Activated naive CD8-positive, alpha-beta T cell treated with anti-CD3 and anti-CD28 coated beads for 36 hours (primary cell): Measurements from ENCODE around the gene HOXC10. TPM values are rescaled to one million over a fixed set of nuclear protein-coding genes. Genes with fewer than 3 reads are reported as not detected.
A peak's percentile ranks its signal among the peaks of the same experiment; 100 is the strongest.

ENCODE experiments used
- DNase-seq: peaks from one replicate; pipeline ENCODE4 v3.0.0; 2021
- H3K27ac Mint-ChIP-seq: one replicate; pipeline ENCODE4 v1.8.0; 2022; ENCODE audit warnings: mild to moderate bottlenecking, moderate library complexity, mixed read lengths
- H3K27me3 Mint-ChIP-seq: one replicate; pipeline ENCODE4 v1.8.0; 2022; ENCODE audit warnings: mild to moderate bottlenecking, mixed read lengths
- H3K36me3 Mint-ChIP-seq: one replicate; pipeline ENCODE4 v1.8.0; 2021; ENCODE audit warnings: mild to moderate bottlenecking, mixed read lengths
- H3K4me1 Mint-ChIP-seq: one replicate; pipeline ENCODE4 v1.8.0; 2021; ENCODE audit warnings: mixed read lengths
- H3K4me3 Mint-ChIP-seq: one replicate; pipeline ENCODE4 v1.8.0; 2022; ENCODE audit warnings: mild to moderate bottlenecking, moderate library complexity, mixed read lengths
- H3K9me3 Mint-ChIP-seq: one replicate; pipeline ENCODE4 v1.8.0; 2022; ENCODE audit warnings: mixed read lengths
- total RNA-seq, 2 experiments: library from RNA; stranded (reverse); gene quantifications; one replicate each; pipeline ENCODE4 v1.2.3, GENCODE V29; 2021

Gene HOXC10
- total RNA-seq, 2 experiments from 2014 or later, result not detected

GRCh38 chr12:53947743-53948142 is 37.2 kb upstream of the HOXC10 start:
- Mint-ChIP-seq H3K27ac (no peak overlapping the region), H3K4me1 (peaks cover 4% of the 10 kb centered on the region), H3K9me3 (no peaks in the 10 kb centered on the region), H3K27me3 (peaks cover 97% of the 10 kb centered on the region), H3K36me3 (no peaks in the 10 kb centered on the region), H3K4me3 (no peak overlapping the region)
- DNase-seq, result no peak

GRCh38 chr12:53948650-53949593 is 36.0 kb upstream of the HOXC10 start:
- Mint-ChIP-seq H3K27ac (no peak overlapping the region), H3K4me3 (no peak overlapping the region), H3K36me3 (no peaks in the 10 kb centered on the region), H3K9me3 (no peaks in the 10 kb centered on the region), H3K27me3 (peaks cover 98% of the 10 kb centered on the region), H3K4me1 (peaks cover 9% of the 10 kb centered on the region)
- DNase-seq, result no peak

GRCh38 chr12:53949631-53950436 is 35.1 kb upstream of the HOXC10 start:
- no peaks in the 10 kb centered on the region for H3K9me3 Mint-ChIP-seq
- DNase-seq, result no peak
- H3K36me3 Mint-ChIP-seq, result no peaks in the 10 kb centered on the region
- peaks cover 98% of the 10 kb centered on the region for H3K27me3 Mint-ChIP-seq
- H3K27ac Mint-ChIP-seq, result no peak overlapping the region
- no peak overlapping the region for H3K4me3 Mint-ChIP-seq
- peaks cover 12% of the 10 kb centered on the region for H3K4me1 Mint-ChIP-seq

GRCh38 chr12:53950437-53950773 is 34.5 kb upstream of the HOXC10 start:
- Mint-ChIP-seq H3K4me1 (peaks cover 12% of the 10 kb centered on the region), H3K27me3 (peaks cover 97% of the 10 kb centered on the region), H3K4me3 (no peak overlapping the region), H3K27ac (no peak overlapping the region), H3K36me3 (no peaks in the 10 kb centered on the region), H3K9me3 (no peaks in the 10 kb centered on the region)
- no peak for DNase-seq

GRCh38 chr12:53950789-53951576 is 34.0 kb upstream of the HOXC10 start:
- DNase-seq, result no peak
- H3K27me3 Mint-ChIP-seq, result peaks cover 97% of the 10 kb centered on the region
- H3K9me3 Mint-ChIP-seq, result peaks cover 1% of the 10 kb centered on the region
- peaks cover 14% of the 10 kb centered on the region for H3K4me1 Mint-ChIP-seq
- no peak overlapping the region for H3K27ac Mint-ChIP-seq
- H3K4me3 Mint-ChIP-seq, result no peak overlapping the region
- H3K36me3 Mint-ChIP-seq, result no peaks in the 10 kb centered on the region

DNA sequence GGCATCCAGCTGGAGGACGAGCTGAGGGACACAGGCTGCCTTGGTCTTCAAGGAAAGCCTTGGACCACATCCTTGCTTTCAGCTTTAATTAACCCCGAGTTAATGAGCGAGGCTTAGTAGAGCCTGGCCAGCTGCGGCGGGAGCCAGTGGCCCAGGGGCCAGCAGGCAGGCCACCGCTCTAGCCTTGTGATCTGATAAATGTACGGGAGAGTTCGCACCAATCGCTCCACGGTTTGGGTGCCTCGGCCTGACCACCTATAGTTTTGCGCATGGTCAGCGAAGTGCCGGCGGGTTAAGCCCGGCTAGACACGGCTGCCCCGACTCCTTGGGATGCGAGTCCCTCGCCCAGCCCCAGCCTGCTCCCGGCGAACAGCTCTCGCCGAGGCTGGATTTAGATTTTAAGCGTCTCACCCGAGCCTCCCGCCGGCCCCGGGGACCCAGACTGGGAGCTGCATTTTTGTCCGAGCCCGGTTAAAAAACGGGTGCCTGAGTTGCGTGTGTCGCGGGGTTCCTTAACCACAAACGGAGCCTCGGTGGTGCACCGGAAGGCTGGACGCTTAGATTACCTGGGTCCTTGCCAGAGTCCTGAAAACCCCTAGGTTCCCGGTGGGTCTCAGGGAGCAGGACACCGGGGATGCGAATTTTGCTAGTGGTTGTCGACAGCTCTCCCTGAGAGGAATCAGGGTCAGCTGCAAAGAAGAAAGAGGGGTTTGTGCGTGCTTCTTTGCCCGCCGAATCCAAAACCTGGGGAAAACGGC is 33.2 kb upstream of the HOXC10 start:
- peak overlapping the region; percentile 69 for H3K27ac Mint-ChIP-seq
- H3K36me3 Mint-ChIP-seq, result no peaks in the 10 kb centered on the region
- peaks cover 18% of the 10 kb centered on the region for H3K4me1 Mint-ChIP-seq
- H3K4me3 Mint-ChIP-seq, result no peak overlapping the region
- no peak for DNase-seq
- peaks cover 97% of the 10 kb centered on the region for H3K27me3 Mint-ChIP-seq
- peaks cover 1% of the 10 kb centered on the region for H3K9me3 Mint-ChIP-seq

- Mint-ChIP-seq H3K27me3 (peaks cover 97% of the 10 kb centered on the region), H3K36me3 (no peaks in the 10 kb centered on the region), H3K4me3 (no peak overlapping the region), H3K4me1 (peaks cover 22% of the 10 kb centered on the region), H3K9me3 (peaks cover 1% of the 10 kb centered on the region), H3K27ac (peak overlapping the region; percentile 54)
- no peak for DNase-seq
These were observed 32.6 kb upstream of the HOXC10 start for GRCh38 chr12:53952335-53952694.

- Mint-ChIP-seq H3K4me3 (no peak overlapping the region), H3K4me1 (peaks cover 22% of the 10 kb centered on the region), H3K36me3 (no peaks in the 10 kb centered on the region), H3K9me3 (peaks cover 1% of the 10 kb centered on the region), H3K27me3 (peaks cover 97% of the 10 kb centered on the region), H3K27ac (no peak overlapping the region)
- no peak for DNase-seq
These were observed 31.8 kb upstream of the HOXC10 start for GRCh38 chr12:53952871-53953734.

DNA sequence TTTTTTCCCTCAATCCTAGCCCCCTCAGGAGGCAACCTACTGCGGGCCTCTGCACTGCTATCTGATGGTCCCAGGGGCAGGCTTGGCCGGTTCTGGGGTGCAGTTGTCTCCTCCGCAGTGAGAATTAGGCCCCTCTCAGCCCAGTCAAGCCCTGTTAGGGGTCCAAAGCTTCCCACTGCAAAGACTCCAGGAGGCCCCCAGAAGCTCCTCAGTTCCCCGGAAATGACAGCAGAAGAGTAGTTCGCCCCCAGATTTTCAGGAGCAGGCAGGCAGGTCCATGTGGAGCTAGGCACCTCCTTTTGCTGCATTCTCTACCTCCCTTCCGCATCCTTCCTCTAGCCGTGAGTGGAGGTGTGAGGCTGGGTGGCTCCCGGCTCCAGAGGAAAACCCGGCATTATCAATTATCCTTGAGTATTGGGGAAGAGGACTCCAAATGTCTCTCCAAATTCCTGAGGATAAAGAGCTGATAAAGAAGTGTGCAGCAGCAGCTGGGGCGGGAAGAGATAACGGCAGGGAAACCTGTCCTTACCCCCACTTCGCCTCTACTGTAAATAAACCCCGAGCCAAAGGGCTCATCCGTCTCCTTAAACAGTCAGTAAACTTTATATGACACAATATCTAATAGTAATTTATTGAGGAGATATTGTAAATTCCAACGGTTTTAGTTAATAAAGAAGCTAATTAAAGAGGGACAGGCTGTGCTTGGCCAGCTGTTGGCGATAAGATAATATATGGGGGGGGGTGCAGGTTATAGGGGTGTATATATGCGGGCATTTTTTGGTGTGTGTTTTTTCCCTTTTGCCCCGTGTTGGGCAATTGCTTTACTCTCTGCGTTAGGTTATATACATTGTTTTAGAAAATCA is 30.9 kb upstream of the HOXC10 start:
- Mint-ChIP-seq H3K4me1 (peaks cover 22% of the 10 kb centered on the region), H3K36me3 (no peaks in the 10 kb centered on the region), H3K27me3 (peaks cover 97% of the 10 kb centered on the region), H3K4me3 (no peak overlapping the region), H3K27ac (no peak overlapping the region), H3K9me3 (peaks cover 1% of the 10 kb centered on the region)
- no peak for DNase-seq

DNA sequence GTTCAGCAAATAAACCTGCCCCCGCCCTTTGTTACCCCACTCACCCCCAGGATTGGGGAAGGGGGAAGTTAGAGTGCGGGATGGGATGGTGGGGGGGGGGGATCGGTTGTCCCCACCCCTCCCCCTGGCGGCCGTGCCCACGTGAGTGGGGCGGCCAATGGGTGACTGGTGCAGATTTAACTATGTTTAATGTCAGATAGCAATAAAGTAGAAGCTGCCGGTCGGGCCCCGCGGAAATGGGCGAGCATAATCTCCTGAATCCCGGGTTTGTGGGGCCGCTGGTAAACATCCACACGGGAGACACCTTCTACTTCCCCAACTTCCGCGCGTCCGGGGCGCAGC is 30.3 kb upstream of the HOXC10 start, which contains the start of gene HOXC12:
Gene HOXC12 (plus strand): TSS at position 210 of the 342 bp plus-strand sequence. CDS start 27 bp downstream, at position 237.
- H3K27ac Mint-ChIP-seq, result no peak within 1 kb of the TSS
- peaks cover 1% of the 10 kb centered on the region for H3K9me3 Mint-ChIP-seq
- no peak for DNase-seq
- H3K4me3 Mint-ChIP-seq, result no peak within 1 kb of the TSS
- peaks cover 97% of the 10 kb centered on the region for H3K27me3 Mint-ChIP-seq
- H3K4me1 Mint-ChIP-seq, result peaks cover 22% of the 10 kb centered on the region
- no peaks in the 10 kb centered on the region for H3K36me3 Mint-ChIP-seq

DNA sequence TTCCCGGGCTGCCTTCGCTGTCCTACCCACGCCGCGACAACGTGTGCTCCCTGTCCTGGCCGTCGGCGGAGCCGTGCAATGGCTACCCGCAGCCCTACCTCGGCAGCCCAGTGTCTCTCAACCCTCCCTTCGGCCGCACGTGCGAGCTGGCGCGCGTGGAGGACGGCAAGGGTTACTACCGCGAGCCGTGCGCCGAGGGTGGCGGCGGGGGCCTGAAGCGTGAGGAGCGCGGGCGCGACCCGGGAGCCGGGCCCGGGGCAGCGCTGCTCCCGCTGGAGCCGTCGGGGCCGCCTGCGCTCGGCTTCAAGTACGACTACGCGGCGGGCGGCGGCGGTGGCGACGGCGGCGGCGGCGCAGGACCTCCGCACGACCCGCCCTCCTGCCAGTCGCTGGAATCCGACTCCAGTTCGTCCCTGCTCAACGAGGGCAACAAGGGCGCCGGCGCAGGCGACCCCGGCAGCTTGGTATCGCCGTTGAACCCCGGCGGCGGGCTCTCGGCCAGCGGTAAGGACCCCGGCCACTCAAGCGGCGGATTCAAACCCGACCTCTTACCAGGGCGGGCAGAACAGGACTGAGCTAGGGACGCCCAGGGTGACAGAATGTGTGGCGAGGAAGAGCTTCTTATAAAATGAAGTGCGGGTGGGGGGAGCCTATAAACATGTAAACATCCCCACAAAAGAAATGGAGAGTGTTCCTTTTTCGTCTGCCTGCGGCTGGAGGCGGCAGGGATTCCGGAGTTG is 29.7 kb upstream of the HOXC10 start:
- DNase-seq, result no peak
- H3K9me3 Mint-ChIP-seq, result peaks cover 1% of the 10 kb centered on the region
- no peak overlapping the region for H3K4me3 Mint-ChIP-seq
- H3K27ac Mint-ChIP-seq, result no peak overlapping the region
- H3K27me3 Mint-ChIP-seq, result peaks cover 97% of the 10 kb centered on the region
- no peaks in the 10 kb centered on the region for H3K36me3 Mint-ChIP-seq
- peaks cover 22% of the 10 kb centered on the region for H3K4me1 Mint-ChIP-seq

DNA sequence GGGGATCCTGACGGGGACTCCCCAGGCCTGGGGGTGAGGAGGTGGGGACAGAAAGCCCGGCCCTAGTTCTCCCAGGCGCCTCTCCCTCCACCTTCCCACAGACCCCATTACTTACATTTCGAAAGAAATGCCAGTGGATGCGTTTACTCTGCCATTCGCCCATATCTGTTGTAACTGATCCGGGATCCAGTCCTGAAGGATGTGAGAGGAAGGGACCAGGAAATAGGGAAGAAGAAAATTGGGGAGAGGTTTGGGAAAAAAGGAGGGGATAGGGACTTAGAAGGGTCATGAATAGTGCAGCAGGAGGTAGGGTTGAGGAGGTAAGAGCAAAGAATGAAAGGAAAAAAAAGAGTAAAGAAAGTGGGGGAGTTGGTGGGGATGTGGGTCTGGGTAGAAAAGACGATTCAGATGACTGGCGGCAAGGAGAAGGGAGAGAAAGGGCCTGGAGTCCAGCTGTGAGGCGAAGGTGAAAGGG is 29.1 kb upstream of the HOXC10 start:
- peaks cover 97% of the 10 kb centered on the region for H3K27me3 Mint-ChIP-seq
- no peaks in the 10 kb centered on the region for H3K36me3 Mint-ChIP-seq
- H3K4me3 Mint-ChIP-seq, result peak overlapping the region; percentile 22
- H3K9me3 Mint-ChIP-seq, result peaks cover 1% of the 10 kb centered on the region
- peaks cover 22% of the 10 kb centered on the region for H3K4me1 Mint-ChIP-seq
- no peak for DNase-seq
- H3K27ac Mint-ChIP-seq, result no peak overlapping the region
